ENCODE results near the gene DENND1A. TPM values are rescaled to one million over a fixed set of nuclear protein-coding genes. Genes with fewer than 3 reads are reported as not detected.
A peak's percentile ranks its signal among the peaks of the same experiment; 100 is the strongest.
"Not testable (repeated sequence)": the region's sequence is repeated elsewhere in the genome, so short reads cannot be mapped to it uniquely, and the experiment has no call there.

The DENND1A gene
- total RNA-seq, 1 experiment from 2014 or later: 13.0 TPM

GRCh38 chr9:123402981-123403509 lies 526.9 kb downstream of the DENND1A start:
- Mint-ChIP-seq H3K4me1 (ENCODE audit: low read depth, unreplicated experiment) (no peaks in the 10 kb centered on the region), H3K4me3 (ENCODE audit: low read depth, unreplicated experiment) (no peak overlapping the region), H3K9me3 (ENCODE audit: low read depth, unreplicated experiment) (no peaks in the 10 kb centered on the region), H3K27ac (ENCODE audit: unreplicated experiment) (no peak overlapping the region), H3K27me3 (ENCODE audit: unreplicated experiment) (no peaks in the 10 kb centered on the region), H3K36me3 (ENCODE audit: insufficient read depth, unreplicated experiment) (no peaks in the 10 kb centered on the region)
- TF ChIP-seq CTCF (IDR thresholded peaks at IDR 0.05; ENCODE audit: unreplicated experiment): no peak
- intact Hi-C loops (cut with micrococcal nuclease; ENCODE audit: unreplicated experiment): no loop called here
- no TSS peak for BruUV-seq (replicated peaks)
- CTCF ChIA-PET: no interaction called here
- DNase-seq: no peak

GRCh38 chr9:123401879-123402513 lies 527.9 kb downstream of the DENND1A start:
- Mint-ChIP-seq H3K9me3 (ENCODE audit: low read depth, unreplicated experiment) (no peaks in the 10 kb centered on the region), H3K36me3 (ENCODE audit: insufficient read depth, unreplicated experiment) (no peaks in the 10 kb centered on the region), H3K27ac (ENCODE audit: unreplicated experiment) (no peak overlapping the region), H3K27me3 (ENCODE audit: unreplicated experiment) (no peaks in the 10 kb centered on the region), H3K4me1 (ENCODE audit: low read depth, unreplicated experiment) (no peaks in the 10 kb centered on the region), H3K4me3 (ENCODE audit: low read depth, unreplicated experiment) (no peak overlapping the region)
- intact Hi-C loops (cut with micrococcal nuclease; ENCODE audit: unreplicated experiment): no loop called here
- peak; percentile 41 for TF ChIP-seq CTCF (IDR thresholded peaks at IDR 0.05; ENCODE audit: unreplicated experiment)
- CTCF ChIA-PET: interaction anchor here (0.8 kb wide), 1 partner anchor 636 kb away, joined by 3 read pairs; no protein-coding TSS in a partner anchor
- no TSS peak for BruUV-seq (replicated peaks)
- peak; percentile 23 for DNase-seq

- Mint-ChIP-seq H3K4me3 (ENCODE audit: low read depth, unreplicated experiment) (no peak overlapping the region), H3K27ac (ENCODE audit: unreplicated experiment) (no peak overlapping the region), H3K4me1 (ENCODE audit: low read depth, unreplicated experiment) (no peaks in the 10 kb centered on the region), H3K9me3 (ENCODE audit: low read depth, unreplicated experiment) (no peaks in the 10 kb centered on the region), H3K27me3 (ENCODE audit: unreplicated experiment) (no peaks in the 10 kb centered on the region), H3K36me3 (ENCODE audit: insufficient read depth, unreplicated experiment) (no peaks in the 10 kb centered on the region)
- intact Hi-C loops (cut with micrococcal nuclease; ENCODE audit: unreplicated experiment): no loop called here
- no peak for TF ChIP-seq CTCF (IDR thresholded peaks at IDR 0.05; ENCODE audit: unreplicated experiment)
- no TSS peak for BruUV-seq (replicated peaks)
- no peak for DNase-seq
- CTCF ChIA-PET: interaction anchor here (0.6 kb wide), 1 partner anchor 73 kb away, joined by 6 read pairs; no protein-coding TSS in a partner anchor
Measured at GRCh38 chr9:123400926-123401503, 528.9 kb downstream of the DENND1A start.

GRCh38 chr9:123399803-123400378 lies 530.0 kb downstream of the DENND1A start:
- H3K4me1 Mint-ChIP-seq (ENCODE audit: low read depth, unreplicated experiment): no peaks in the 10 kb centered on the region
- no peaks in the 10 kb centered on the region for H3K9me3 Mint-ChIP-seq (ENCODE audit: low read depth, unreplicated experiment)
- no TSS peak for BruUV-seq (replicated peaks)
- CTCF ChIA-PET: no interaction called here
- no peak overlapping the region for H3K27ac Mint-ChIP-seq (ENCODE audit: unreplicated experiment)
- H3K27me3 Mint-ChIP-seq (ENCODE audit: unreplicated experiment): no peaks in the 10 kb centered on the region
- no peaks in the 10 kb centered on the region for H3K36me3 Mint-ChIP-seq (ENCODE audit: insufficient read depth, unreplicated experiment)
- intact Hi-C loops (cut with micrococcal nuclease; ENCODE audit: unreplicated experiment): no loop called here
- H3K4me3 Mint-ChIP-seq (ENCODE audit: low read depth, unreplicated experiment): no peak overlapping the region
- no peak for TF ChIP-seq CTCF (IDR thresholded peaks at IDR 0.05; ENCODE audit: unreplicated experiment)
- DNase-seq: peak; percentile 9

- H3K27ac Mint-ChIP-seq (ENCODE audit: unreplicated experiment); H3K36me3 Mint-ChIP-seq (ENCODE audit: insufficient read depth, unreplicated experiment); H3K4me3 Mint-ChIP-seq (ENCODE audit: low read depth, unreplicated experiment); H3K9me3 Mint-ChIP-seq (ENCODE audit: low read depth, unreplicated experiment); BruUV-seq (replicated peaks); intact Hi-C loops (cut with micrococcal nuclease; ENCODE audit: unreplicated experiment); CTCF ChIA-PET; H3K4me1 Mint-ChIP-seq (ENCODE audit: low read depth, unreplicated experiment); H3K27me3 Mint-ChIP-seq (ENCODE audit: unreplicated experiment); DNase-seq: not testable (repeated sequence)
Measured at GRCh38 chr9:123398938-123399337, 531.0 kb downstream of the DENND1A start.

Measured in Calu3 (cell line).